SIG-M5 (cell line): ENCODE data around the gene GTSF1L.
"Not testable (repeated sequence)": the region's sequence is repeated elsewhere in the genome, so short reads cannot be mapped to it uniquely, and the experiment has no call there.

ENCODE experiments used
- DNase-seq: peaks from one replicate; lab custom pipeline; 2025; lab: John Stamatoyannopoulos, UW

GTSF1L gene

DNA sequence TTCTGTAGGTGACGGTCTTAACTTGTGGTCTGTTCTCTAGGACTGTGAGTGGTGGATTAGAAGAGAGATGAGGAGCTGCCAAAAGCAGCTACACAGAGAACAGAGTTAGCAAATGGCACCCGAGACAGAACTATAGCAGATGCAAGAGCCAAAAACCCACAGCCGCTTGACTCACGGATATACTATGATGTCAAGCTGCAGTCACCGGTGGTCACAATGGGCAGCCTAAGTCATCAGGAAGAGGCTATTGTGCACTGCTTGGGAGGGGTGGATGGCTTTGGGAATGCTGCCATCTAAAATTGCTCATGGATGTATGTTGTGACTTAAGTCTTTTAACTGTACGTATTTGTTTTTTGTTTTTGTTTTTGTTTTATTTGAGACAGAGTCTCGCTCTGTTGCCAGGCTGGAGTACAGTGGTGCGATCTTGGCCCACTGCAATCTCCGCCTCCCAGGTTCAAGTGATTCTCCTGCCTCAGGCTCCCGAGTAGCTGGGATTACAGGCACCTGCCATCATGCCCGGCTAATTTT, at the start of gene GTSF1L:
TSS of gene GTSF1L (minus strand) at position 192 of the 528 bp plus-strand sequence. CDS start 308 bp downstream, outside the sequence.
- DNase-seq: no peak

DNA sequence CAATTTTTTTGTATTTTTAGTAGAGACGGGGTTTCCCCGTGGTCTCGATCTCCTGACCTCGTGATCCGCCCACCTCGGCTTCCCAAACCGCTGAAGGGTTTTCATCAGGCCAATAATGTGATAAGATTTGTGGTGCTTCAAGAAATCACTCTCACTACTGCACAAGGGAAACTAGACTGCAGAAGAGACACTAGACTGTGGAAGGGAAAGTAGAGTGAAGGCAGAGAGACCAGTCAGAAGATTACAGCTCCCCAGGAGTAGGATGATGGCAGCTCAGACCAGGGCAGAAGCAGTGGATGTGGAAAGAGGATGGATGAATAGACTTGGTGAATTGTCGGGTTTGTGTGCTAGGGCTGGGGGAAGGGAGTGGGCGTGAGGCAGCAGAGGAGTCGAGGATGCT, 48.0 kb upstream of the GTSF1L start:
- DNase-seq: no peak

- DNase-seq: no peak
Observed at GRCh38 chr20:43771503-43772190, 44.8 kb upstream of the GTSF1L start.

DNA sequence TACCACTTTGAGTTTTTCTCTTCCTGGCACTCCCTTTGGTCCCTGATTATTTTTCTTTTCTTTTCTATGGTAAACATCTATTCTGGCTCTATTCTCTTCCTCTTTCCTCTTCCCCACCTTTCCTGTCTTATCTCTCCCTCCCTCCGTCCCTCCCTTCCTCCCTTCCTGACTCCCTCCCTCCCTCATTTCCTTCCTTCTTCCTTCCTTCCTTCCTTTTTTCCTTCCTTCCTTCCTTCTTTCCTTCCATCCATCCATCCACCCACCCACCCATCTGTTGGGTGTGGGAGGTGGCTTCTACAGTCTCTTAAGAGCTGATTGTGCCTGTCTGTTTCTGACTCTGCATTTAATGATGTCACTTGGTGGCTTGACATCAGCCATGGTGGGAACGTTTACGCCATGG, 43.5 kb upstream of the GTSF1L start:
- no peak for DNase-seq

DNA sequence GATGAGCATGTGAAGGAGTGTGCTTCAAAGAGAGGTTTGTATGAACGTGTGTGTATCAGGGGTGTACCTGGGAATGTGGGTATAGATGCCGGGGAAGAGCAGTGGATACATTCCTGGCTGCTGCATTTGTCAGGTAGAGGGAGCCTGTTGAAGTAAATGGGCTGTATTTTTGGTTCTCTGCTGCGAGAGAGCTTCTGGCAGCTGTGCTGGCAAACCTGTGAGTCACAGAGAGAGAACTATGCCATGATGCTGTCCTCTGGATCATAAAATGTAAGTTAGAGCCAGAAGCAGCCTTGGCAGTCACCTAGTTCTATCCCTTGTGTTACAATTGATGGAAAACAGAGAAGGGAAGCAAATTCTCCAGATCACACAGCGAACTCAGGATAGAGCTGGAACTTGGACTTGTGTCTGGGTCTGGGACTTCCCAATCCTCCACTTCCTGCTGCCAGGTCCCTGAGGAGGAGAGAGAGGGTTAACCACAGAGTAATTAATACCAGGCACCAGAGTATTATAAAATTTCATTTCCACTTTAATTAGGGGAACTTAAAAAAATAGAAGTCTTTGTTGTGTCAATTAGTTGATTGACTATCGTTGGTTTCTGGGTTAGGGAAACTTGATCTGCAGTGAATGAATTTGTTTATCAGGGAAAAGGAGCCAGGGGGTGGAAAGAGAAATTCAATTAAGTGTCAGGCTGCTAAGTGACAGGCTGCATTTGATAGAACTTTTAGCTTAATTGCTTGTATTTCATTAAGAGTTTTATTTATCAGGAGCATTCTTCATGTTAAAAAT, 41.1 kb upstream of the GTSF1L start:
- no peak for DNase-seq

- DNase-seq: no peak
Observed at GRCh38 chr20:43766917-43767316, 40.1 kb upstream of the GTSF1L start.

DNA sequence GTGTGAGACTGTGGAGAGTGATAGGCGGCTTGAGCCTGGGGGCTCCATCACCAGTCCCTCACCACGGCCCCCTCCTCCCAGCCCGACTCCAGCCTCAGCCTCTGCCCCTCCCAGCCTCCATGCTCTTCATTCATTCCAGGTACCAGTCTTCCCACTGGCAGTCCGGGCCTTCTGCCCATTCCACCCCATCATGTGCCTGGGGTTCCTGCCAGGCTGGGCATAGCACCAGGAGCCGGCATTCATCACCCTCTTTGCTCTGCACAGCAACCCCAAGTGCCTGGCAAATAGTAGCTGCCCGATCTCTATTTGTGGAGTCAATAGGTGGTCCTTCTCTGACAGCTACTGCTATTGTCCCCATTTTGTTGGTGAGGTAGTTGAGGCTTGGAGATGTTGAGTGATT, 39.6 kb upstream of the GTSF1L start:
- no peak for DNase-seq

GRCh38 chr20:43765916-43766315, 39.1 kb upstream of the GTSF1L start:
- no peak for DNase-seq

GRCh38 chr20:43762911-43763310, 36.1 kb upstream of the GTSF1L start:
- no peak for DNase-seq

GRCh38 chr20:43761386-43762340, 34.9 kb upstream of the GTSF1L start:
- DNase-seq: no peak

GRCh38 chr20:43757888-43758287, 31.1 kb upstream of the GTSF1L start:
- DNase-seq: not testable (repeated sequence)

- no peak for DNase-seq
Observed at GRCh38 chr20:43755851-43756250, 29.0 kb upstream of the GTSF1L start.

DNA sequence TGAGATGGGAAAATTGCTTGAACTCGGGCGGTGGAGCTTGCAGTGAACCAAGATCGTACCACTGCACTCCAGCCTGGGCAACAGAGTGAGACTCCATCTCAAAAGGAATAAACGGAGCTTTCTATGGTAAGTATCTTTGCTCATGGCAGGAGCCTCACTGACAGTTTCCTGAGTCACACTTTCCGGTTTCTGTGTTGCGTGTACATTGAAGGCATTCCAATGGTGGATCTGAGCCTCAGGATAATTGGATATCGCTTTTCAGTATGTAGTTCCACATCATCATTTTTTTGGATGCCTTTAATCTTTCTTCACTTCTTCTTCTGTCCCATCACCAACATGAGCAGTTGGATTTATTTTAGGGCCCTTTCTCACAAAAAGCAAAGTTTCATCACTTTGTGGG, 28.6 kb upstream of the GTSF1L start:
- DNase-seq: no peak

DNA sequence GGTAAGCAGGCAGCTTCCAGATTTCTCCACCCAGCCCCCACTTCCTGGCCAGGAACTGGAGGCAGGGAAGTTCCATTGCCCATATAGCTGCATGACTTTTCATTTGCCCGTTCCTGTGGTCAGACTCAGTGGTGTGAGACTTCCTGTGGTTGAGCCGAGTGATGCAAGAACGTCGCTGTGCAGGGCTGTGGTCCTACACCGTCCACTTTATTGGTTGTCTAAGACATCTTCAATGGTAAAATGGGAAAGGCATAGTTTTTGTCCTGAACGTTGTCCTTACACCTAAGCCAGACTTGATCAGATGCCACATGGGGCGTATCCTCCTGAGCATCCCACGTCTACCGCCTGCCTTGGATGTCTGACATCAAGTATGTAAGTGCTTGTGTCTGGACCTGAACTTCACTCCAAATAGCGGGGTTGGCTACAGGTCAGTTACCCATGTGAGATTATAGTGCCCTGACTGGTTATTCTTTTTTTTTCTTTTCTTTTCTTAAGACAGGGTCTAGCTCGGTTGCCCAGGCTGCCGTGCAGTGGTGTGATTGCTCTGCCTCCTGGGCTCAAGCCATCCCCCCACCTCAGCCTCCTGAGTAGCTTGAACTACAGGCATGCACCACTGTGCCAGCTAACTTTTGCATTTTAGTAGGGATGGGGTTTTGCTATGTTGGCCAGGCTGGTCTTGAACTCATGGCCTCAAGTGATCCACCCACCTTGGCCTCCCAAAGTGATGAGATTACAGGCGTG, 25.9 kb upstream of the GTSF1L start:
- DNase-seq: peak; percentile 33

- DNase-seq: no peak
Observed at GRCh38 chr20:43752051-43752360, 25.2 kb upstream of the GTSF1L start.

DNA sequence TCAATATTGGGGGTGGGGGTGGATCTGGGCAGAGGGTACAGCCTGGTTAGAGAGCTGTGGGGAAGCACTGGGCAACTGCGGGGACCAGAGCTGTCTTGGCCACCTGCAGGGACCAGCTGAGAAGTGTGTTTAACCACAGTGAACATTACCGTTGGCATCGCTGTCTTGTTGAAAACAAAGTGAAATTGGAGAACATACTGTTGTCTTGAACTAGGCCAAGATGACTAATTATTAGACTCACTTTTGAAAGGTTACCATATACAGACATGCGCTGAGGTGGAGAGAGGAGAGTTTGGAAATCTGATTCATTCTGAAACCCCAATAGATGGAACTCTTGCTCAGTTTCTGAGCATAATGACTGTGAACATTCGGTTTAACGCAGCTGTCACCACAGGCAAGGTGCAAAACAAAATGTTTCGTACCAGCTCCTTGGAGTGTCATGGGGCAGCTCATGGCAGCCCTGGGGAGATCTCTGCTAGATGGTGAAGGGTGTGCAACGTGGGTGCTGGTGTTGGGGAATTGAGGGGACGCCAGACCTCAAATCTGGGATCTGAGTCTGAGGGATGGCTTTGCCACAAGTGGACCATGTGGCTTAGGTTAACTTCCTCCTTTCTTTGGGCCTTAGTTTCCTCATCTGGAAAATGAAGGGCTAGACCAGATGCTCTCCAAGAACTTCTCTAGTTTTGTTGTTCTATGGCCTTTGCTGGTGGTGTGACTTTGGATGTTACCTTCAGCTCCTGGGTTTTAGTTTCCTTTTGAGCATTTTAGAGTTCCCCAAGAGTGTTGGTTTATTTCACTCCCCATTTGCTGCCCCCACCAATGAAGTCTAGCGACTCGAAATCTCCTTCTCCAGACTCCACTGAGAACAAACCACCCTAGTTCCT, 24.6 kb upstream of the GTSF1L start:
- DNase-seq: no peak

DNA sequence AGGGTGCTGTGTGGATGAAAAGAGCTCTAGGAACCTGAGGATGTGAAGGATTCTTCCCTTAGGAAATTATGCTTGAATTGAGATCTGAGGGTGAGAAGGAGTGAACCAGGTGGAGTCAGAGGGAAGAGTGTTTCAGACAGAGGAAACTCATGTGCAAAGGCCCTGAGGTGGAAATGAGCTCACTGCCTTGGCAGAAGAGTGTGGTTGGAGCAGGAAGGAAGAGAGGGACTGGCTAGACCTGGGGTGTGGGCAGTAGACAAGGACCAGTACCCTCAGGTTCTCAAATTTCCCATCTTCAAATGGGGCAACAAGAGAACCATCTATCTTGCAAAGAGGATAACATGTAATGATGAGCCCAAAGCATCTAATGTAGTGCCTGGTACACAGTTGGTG, 24.0 kb upstream of the GTSF1L start:
- no peak for DNase-seq

- no peak for DNase-seq
Observed at GRCh38 chr20:43749734-43750294, 23.0 kb upstream of the GTSF1L start.

DNA sequence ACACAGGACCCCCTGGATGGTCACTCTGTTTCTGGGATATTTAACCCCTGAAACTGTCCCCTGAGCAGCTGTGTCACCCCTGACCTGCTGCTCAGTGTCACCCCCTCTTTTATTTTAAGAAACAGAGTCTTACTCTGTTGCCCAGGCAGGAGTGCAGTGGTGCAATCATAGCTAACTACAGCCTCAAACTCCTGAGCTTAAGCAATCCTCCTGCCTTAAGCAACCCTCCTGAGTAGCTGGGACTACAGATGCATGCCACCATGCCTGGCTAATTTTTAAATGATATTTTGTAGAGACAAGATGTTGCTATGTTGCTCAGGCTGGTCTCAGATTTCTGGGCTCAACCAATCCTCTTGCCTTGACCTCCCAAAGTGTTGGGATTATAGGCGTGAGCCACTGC, 21.5 kb upstream of the GTSF1L start:
- DNase-seq: peak; percentile 51
